Activated CD4-positive, alpha-beta T cell treated with anti-CD3 and anti-CD28 coated beads, Interleukin-2, amount 10 ng/mL, durations not matched to agents 7 days and 5 days (primary cell): Measurements from ENCODE around the gene MCF2L. TPM values are rescaled to one million over a fixed set of nuclear protein-coding genes. Genes with fewer than 3 reads are reported as not detected.

ENCODE experiments used
- CTCF ChIA-PET: fragments of 350-600 bp; sonication (Branson Sonifier 250); formaldehyde crosslinking; loops from one replicate; lab custom pipeline; 2021; ENCODE audit warnings: antibody characterized with exemption; lab: Charles Lee
- POLR2A ChIA-PET: fragments of 350-600 bp; sonication (Branson Sonifier 250); formaldehyde crosslinking; loops from one replicate; lab custom pipeline; 2021; ENCODE audit warnings: antibody characterized with exemption; lab: Charles Lee
- DNase-seq: peaks from one replicate; pipeline ENCODE4 v3.0.0-alpha.2; 2020
- H3K27ac Mint-ChIP-seq: one replicate; pipeline ENCODE4 v1.8.0; 2021; ENCODE audit warnings: mild to moderate bottlenecking, moderate library complexity, mixed read lengths
- H3K27me3 Mint-ChIP-seq: one replicate; pipeline ENCODE4 v1.8.0; 2021; ENCODE audit warnings: mixed read lengths
- H3K36me3 Mint-ChIP-seq: one replicate; pipeline ENCODE4 v1.8.0; 2021; ENCODE audit warnings: low read depth, mixed read lengths
- H3K4me1 Mint-ChIP-seq: one replicate; pipeline ENCODE4 v1.8.0; 2021; ENCODE audit warnings: mixed read lengths
- H3K4me3 Mint-ChIP-seq: one replicate; pipeline ENCODE4 v1.8.0; 2021; ENCODE audit warnings: mild to moderate bottlenecking, moderate library complexity, mixed read lengths
- H3K9me3 Mint-ChIP-seq: one replicate; pipeline ENCODE4 v1.8.0; 2021; ENCODE audit warnings: mixed read lengths
- total RNA-seq, 2 experiments: library from RNA; stranded (reverse); gene quantifications; one replicate each; pipeline ENCODE4 v1.2.3, GENCODE V29; 2021

MCF2L gene
- total RNA-seq, 2 experiments from 2014 or later, result 1.2 to 1.4 TPM

GRCh38 chr13:112992931-112993680 lies 24.1 kb downstream of the MCF2L start:
- H3K4me3 Mint-ChIP-seq, result no peak overlapping the region
- peaks cover 3% of the 10 kb centered on the region for H3K9me3 Mint-ChIP-seq
- no peaks in the 10 kb centered on the region for H3K27me3 Mint-ChIP-seq
- no peak overlapping the region for H3K27ac Mint-ChIP-seq
- ChIA-PET POLR2A (no interaction called here), CTCF (interaction anchor here (0.6 kb wide), 1 partner anchor 22 kb away, joined by 3 read pairs; no protein-coding TSS in a partner anchor)
- no peaks in the 10 kb centered on the region for H3K36me3 Mint-ChIP-seq
- DNase-seq, result no peak
- no peaks in the 10 kb centered on the region for H3K4me1 Mint-ChIP-seq

GRCh38 chr13:112994084-112994780 lies 25.2 kb downstream of the MCF2L start:
- peaks cover 3% of the 10 kb centered on the region for H3K9me3 Mint-ChIP-seq

DNA sequence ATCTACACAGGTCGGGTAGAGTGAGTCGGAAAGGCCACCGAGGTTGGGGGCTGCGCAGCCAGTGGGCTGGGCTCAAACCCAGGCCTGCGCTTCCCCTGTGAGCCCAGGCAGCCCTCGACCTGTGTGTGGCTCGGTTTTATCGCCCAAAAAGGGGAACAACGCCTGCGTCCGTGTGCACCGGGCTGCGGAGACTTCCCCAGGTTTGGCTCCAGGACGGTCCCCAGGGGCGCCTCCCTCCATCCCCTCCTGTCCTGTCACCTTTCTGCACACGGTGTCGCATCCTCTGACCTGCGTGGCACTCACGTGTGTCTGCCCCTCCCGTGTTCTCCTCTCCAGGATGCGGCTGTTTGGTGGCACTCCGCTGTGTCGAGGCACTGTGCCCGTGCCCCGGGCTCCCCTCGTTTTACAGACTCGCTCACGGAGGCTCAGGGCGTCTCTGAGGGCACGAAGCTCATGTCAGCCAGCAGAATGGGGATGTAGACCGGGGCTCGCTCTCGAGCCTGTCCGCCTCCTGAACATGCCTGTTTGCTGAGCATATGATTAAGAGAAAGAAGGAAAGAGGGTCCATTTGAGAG lies 25.9 kb downstream of the MCF2L start:
- DNase-seq, result no peak
- H3K36me3 Mint-ChIP-seq, result no peaks in the 10 kb centered on the region
- H3K27me3 Mint-ChIP-seq, result no peaks in the 10 kb centered on the region
- ChIA-PET CTCF (interaction anchor here (1.2 kb wide), 1 partner anchor 393 kb away, joined by 3 read pairs; no protein-coding TSS in a partner anchor), POLR2A (no interaction called here)
- H3K4me1 Mint-ChIP-seq, result no peaks in the 10 kb centered on the region
- peaks cover 3% of the 10 kb centered on the region for H3K9me3 Mint-ChIP-seq
- H3K27ac Mint-ChIP-seq, result no peak overlapping the region
- H3K4me3 Mint-ChIP-seq, result no peak overlapping the region

More at GRCh38 chr13:112994084-112994780, 25.2 kb downstream of the MCF2L start:
- no peak for DNase-seq
- ChIA-PET CTCF (interaction anchor here (1.2 kb wide), 1 partner anchor 393 kb away, joined by 3 read pairs; no protein-coding TSS in a partner anchor), POLR2A (no interaction called here)
- Mint-ChIP-seq H3K4me3 (no peak overlapping the region), H3K27ac (no peak overlapping the region), H3K27me3 (no peaks in the 10 kb centered on the region), H3K4me1 (no peaks in the 10 kb centered on the region), H3K36me3 (no peaks in the 10 kb centered on the region)

- Mint-ChIP-seq H3K4me1 (no peaks in the 10 kb centered on the region), H3K27ac (no peak overlapping the region), H3K4me3 (no peak overlapping the region), H3K36me3 (no peaks in the 10 kb centered on the region), H3K9me3 (no peaks in the 10 kb centered on the region), H3K27me3 (no peaks in the 10 kb centered on the region)
- ChIA-PET POLR2A (no interaction called here), CTCF (interaction anchor here (1.2 kb wide), 1 partner anchor 392 kb away, joined by 3 read pairs; no protein-coding TSS in a partner anchor)
- no peak for DNase-seq
These were observed 26.6 kb downstream of the MCF2L start for GRCh38 chr13:112995395-112996191.

DNA sequence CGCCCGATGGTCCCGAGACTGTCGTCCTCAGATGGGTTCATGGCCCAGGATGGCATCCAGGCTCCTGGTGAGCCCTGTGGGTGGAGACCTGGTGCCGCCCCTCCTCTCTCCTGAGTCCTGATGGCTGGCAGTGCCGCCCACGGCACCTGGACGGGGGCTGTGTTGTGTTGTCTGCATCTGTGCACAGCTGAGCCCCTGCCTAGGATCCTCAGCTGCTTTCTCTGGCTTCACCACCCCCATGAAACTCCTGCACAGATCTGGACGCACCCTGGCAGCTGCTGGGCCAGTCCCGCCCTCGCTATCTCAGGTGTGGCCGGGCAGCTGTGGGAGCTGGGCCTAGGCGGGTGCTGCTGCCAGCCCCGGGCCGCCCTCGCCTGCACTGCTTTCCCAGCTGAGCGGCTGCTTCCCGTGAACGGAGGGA lies 27.7 kb downstream of the MCF2L start:
- no peaks in the 10 kb centered on the region for H3K4me1 Mint-ChIP-seq
- DNase-seq, result no peak
- H3K27me3 Mint-ChIP-seq, result no peaks in the 10 kb centered on the region
- ChIA-PET CTCF (interaction anchor here (1.4 kb wide), 1 partner anchor 53 kb away, joined by 3 read pairs; no protein-coding TSS in a partner anchor), POLR2A (no interaction called here)
- H3K27ac Mint-ChIP-seq, result no peak overlapping the region
- H3K36me3 Mint-ChIP-seq, result no peaks in the 10 kb centered on the region
- H3K4me3 Mint-ChIP-seq, result no peak overlapping the region
- no peaks in the 10 kb centered on the region for H3K9me3 Mint-ChIP-seq

DNA sequence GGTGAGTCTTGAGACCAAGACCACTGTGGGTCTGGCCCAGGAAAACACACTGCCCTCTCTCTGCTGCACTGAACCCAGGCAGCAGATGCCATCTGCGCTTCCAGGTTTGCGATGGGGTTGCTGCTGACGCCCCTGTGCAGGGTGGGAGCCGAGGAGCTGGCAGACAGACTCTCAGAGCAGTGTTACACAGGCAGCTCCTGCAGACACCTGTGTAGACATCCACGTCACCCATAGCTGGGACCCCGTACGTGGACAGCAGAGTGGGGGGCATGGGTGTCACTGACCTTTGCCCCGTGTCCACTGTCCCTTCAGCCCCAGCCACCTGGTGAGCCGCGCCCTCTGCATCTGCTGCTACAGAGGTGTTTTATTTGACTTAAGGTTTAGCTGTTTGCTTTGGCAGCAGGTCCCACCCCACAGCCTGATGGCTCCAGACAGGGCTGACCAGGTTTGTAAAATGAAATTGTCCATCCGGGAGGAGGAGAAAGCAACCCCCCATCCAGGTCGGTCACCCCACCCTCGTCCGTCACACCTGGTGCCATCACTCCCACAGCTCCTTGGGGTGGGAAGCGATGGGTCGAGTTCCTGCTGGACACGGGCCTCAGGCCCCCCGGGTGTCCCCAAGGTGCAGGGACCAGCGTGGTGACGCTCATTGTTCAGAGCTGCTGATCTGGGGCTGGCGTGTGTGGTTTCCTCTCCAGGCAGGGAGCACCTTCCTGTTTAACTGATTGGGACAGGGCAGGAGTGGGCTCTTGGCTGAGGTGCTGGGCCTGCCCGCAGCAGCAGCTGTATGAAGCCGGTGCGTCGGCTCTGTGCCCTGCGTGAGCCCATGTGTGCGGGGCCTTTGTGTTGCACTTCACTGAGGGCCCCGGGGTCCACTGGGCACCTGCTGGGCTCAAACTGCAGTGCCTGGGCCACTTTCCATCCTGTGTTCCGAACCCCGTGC lies 28.4 kb downstream of the MCF2L start:
- no peaks in the 10 kb centered on the region for H3K36me3 Mint-ChIP-seq
- no peaks in the 10 kb centered on the region for H3K27me3 Mint-ChIP-seq
- ChIA-PET POLR2A (no interaction called here), CTCF (interaction anchor here (1.0 to 1.4 kb wide), 2 partner anchors 11 to 54 kb away, joined by 3 read pairs; no protein-coding TSS in a partner anchor)
- no peak overlapping the region for H3K4me3 Mint-ChIP-seq
- no peak overlapping the region for H3K27ac Mint-ChIP-seq
- no peak for DNase-seq
- H3K9me3 Mint-ChIP-seq, result no peaks in the 10 kb centered on the region
- no peaks in the 10 kb centered on the region for H3K4me1 Mint-ChIP-seq

- CTCF ChIA-PET, result interaction anchor here (1.0 kb wide), 1 partner anchor 12 kb away, joined by 3 read pairs; no protein-coding TSS in a partner anchor
- Mint-ChIP-seq H3K9me3 (no peaks in the 10 kb centered on the region), H3K36me3 (no peaks in the 10 kb centered on the region), H3K27me3 (no peaks in the 10 kb centered on the region), H3K4me1 (no peaks in the 10 kb centered on the region), H3K27ac (no peak overlapping the region), H3K4me3 (no peak overlapping the region)
- DNase-seq, result no peak
- POLR2A ChIA-PET, result no interaction called here
These were observed 29.7 kb downstream of the MCF2L start for GRCh38 chr13:112998521-112999280.

DNA sequence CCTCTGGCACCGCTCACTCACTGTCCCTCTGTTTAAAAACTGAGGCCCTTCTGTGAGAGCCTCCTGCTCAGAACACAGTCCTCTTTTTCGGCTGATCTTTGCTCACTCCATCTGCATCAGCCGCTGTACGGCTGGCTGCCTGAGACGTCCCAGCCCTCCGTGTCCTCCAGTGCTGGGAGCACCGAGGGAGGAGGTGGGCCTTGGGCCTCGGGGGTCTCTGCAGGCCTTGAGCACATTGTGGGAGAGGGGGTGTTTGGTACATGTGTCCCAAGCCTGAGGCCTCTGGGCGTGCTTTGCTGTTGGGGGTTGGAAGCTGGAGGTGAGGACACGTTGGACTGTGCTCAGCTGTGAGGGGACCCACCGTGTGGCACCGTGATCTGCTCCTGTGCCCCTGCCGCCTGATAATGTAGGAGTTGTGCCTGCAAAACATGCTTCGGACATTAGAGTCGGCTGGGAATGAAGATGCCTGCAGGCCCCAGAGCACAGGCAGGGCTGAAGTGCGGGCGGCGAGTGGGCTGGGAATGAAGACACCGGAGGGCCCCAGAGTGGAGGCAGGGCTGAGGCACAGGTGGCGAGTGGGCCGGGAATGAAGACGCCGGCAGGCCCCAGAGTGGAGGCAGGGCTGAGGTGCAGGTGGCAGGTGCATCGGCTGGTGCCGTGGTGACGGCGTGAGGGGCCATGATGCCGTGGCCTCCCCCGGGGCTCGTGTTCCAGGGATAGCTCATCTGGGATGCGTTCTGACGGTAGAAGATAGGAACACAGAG lies 30.6 kb downstream of the MCF2L start:
- no peaks in the 10 kb centered on the region for H3K36me3 Mint-ChIP-seq
- ChIA-PET CTCF (interaction anchor here (1.9 kb wide), 1 partner anchor 15 kb away, joined by 4 read pairs; no protein-coding TSS in a partner anchor), POLR2A (no interaction called here)

GRCh38 chr13:113000575-113000974 lies 31.6 kb downstream of the MCF2L start:
- H3K9me3 Mint-ChIP-seq, result peaks cover 6% of the 10 kb centered on the region
- no peaks in the 10 kb centered on the region for H3K36me3 Mint-ChIP-seq
- ChIA-PET CTCF (interaction anchor here (1.9 kb wide), 1 partner anchor 16 kb away, joined by 4 read pairs; no protein-coding TSS in a partner anchor), POLR2A (no interaction called here)
- no peak for DNase-seq
- no peak overlapping the region for H3K4me3 Mint-ChIP-seq
- H3K4me1 Mint-ChIP-seq, result peaks cover 3% of the 10 kb centered on the region
- H3K27ac Mint-ChIP-seq, result no peak overlapping the region
- H3K27me3 Mint-ChIP-seq, result no peaks in the 10 kb centered on the region

More for the DNA sequence above, 30.6 kb downstream of the MCF2L start:
- DNase-seq, result no peak
- H3K9me3 Mint-ChIP-seq, result peaks cover 2% of the 10 kb centered on the region
- no peaks in the 10 kb centered on the region for H3K27me3 Mint-ChIP-seq
- H3K4me3 Mint-ChIP-seq, result no peak overlapping the region
- no peak overlapping the region for H3K27ac Mint-ChIP-seq
- H3K4me1 Mint-ChIP-seq, result no peaks in the 10 kb centered on the region
